Endometrial microvascular endothelial cells (primary cell): ENCODE results near the gene GALNS. TPM values are rescaled to one million over a fixed set of nuclear protein-coding genes. Genes with fewer than 3 reads are reported as not detected.
"Not testable (repeated sequence)": the region's sequence is repeated elsewhere in the genome, so short reads cannot be mapped to it uniquely, and the experiment has no call there.

Experiments
- in situ Hi-C: cut with HindIII; loops from 2 replicates; pipeline ENCODE4 v1.10.0; 2017; ENCODE audit warnings: low sequenced_read_pairs, low pct_unique_long_range_greater_than_20kb; ENCODE audit errors: inconsistent ontology term
- total RNA-seq: library from RNA; depleted of rRNA; stranded (reverse); fragments of >200 nt; gene quantifications from one replicate; pipeline ENCODE4 v1.2.3, GENCODE V29; 2015; ENCODE audit errors: inconsistent ontology term

The GALNS gene
- total RNA-seq, 1 donor from 2014 or later, result 34.7 TPM

DNA sequence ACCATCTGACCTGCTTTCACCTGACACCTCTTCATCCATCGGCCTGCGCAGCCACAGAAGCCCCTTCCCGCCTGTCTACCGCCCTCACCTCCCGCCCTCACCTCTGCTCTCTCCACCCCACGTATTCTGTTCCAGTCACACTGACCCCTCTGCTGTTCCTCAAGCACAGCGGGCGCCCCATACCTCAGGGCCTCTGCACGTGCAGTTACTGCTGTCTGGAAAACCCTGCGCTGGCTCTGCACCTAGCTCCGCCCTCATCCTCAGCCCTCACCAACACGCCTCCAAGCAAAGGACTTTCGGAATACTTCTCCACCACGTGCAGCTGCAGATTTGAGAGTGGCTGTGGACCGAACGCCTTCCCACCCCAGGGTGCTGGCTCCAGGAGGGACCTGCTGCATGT lies 34.3 kb upstream of the GALNS start:
- in situ Hi-C loops, result no loop called here

DNA sequence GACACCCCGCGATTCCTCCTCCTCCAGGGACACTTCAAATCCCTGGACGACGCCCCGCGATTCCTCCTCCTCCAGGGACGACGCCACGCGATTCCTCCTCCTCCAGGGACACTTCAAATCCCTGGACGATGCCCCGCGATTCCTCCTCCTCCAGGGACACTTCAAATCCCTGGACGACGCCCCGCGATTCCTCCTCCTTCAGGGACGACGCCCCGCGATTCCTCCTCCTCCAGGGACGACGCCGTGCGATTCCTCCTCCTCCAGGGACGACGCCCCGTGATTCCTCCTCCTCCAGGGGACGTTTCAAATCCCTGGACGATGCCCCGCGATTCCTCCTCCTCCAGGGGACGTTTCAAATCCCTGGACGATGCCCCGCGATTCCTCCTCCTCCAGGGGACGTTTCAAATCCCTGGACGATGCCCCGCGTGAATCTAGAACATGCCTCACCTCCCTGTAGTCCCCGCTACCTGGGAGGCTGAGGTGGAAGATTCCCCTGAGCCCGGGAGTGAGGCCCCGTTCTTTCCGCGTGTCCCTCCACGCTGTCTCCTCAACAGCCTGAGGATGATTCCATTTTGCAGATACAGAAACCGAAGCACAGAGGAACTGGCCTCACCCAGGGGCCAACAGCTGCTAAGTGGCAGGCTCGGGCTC lies 33.1 kb upstream of the GALNS start:
- in situ Hi-C loops, result not testable (repeated sequence)

DNA sequence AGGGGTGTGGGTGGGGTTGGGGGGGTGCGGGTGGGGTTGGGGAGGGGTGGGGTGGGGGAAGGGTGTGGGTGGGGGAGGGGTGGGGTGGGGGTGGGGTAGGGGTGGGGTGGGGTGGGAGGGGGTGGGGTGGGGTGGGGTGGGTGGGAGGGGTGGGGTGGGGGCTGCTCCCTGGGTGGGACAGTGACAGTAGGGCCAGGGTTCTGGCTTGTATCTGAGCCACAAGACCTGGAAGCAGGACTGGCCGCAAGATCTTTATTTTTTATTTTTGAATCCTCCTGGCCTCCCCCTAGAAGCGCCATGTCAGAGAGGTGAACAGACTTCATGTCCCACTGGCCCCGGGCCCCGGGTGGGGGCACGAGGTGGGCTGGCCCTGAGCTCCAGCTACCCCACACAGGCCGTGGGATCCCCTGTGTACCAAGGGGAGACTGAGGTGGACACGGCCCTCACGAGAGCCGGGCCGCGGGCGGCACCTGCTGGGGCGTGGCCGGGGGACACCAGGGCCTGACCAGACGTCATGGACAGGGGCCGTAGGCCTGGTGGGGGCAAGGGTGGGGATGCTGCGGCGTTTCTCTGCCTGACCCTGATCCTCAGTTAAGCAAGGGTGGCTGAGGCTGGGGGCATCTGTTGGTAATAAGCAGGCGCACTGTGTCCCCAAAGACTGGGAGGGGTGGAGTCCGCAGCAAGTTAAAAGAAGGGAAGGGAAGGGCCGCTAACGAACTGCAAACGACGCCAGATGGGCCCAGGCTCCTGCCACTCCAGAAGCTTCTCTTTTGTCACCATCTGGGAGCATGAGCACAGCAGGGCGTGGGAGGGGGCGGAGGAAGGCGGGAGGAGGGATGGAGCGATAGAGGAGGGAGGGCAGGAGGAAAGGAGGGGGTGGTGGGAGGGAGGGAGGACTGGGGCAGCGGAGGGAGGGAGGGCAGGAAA lies 32.0 kb upstream of the GALNS start:
- in situ Hi-C loops, result no loop called here

DNA sequence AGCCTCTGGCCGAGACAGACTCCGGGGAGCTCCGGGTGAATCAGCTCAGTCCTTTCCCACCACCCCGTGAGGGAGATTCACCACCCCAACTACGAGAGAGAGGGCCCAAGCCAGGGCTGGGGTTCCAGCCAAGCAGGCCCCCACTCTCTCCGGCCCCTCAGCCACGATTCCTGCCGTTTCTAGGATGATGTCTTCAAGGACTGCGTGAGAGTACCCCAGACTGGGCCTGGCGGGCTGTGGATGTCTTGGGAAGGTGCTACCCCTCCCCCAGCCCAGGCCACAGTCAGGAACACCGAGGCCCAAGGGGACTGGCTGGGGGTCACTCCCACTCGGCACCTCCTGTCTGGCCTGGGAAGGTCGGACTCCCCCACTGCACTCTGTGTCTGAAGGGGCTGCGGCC lies 31.3 kb upstream of the GALNS start:
- in situ Hi-C loops, result no loop called here

DNA sequence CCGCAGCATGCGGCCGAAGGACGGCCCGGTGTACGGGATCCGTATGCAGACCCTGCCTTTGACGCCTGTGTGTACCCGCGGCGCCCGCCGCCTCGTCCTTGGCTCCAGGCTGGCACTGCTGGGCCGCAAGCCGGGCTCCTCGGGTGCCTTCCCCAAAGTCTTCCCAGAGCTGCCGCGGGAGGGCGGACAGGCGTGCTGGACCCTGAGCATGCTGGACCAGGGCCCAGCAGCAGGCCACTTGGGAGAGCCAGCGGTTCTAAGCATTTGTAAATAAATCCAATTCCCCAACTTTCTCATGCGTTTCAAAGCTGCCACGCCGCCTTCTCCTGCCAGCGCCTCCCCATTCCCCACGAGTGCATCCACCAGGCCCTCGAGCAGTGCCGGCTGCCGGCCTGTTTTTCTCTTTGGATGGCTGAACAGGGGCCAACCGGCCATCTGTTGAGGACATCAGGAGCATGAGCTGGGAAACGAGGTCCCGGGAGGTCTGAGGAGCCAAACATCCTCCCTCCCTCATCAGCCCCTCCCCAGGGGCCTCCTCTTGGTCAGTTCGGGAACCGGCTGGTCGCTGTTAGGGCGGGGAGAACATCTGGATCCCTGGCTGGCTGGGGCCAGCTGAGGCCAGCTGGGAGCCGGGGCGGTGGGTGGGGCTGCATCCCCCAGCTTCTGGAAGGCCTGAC lies 30.2 kb upstream of the GALNS start:
- in situ Hi-C loops, result no loop called here

DNA sequence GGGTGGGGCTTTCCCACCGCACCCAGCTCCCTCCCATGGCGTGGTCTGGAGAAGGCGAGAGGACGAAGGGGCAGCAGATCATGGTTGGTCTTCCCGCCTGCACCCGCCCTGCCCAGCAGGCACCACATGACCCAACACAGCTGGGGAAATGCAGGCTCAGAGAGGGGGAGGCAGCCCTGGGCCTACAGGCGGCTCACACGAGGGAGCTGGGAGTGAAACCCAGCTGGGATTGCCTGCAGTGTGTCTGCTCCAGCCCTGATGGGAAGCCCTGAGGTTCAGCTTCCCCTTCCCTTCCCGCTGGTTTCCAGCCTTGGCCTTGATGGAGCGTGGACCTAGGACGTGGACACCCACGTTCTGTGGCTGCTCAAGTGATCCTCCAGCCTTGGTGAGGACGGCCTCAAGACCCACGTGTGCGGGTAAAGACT lies 29.7 kb upstream of the GALNS start:
- in situ Hi-C loops, result no loop called here

DNA sequence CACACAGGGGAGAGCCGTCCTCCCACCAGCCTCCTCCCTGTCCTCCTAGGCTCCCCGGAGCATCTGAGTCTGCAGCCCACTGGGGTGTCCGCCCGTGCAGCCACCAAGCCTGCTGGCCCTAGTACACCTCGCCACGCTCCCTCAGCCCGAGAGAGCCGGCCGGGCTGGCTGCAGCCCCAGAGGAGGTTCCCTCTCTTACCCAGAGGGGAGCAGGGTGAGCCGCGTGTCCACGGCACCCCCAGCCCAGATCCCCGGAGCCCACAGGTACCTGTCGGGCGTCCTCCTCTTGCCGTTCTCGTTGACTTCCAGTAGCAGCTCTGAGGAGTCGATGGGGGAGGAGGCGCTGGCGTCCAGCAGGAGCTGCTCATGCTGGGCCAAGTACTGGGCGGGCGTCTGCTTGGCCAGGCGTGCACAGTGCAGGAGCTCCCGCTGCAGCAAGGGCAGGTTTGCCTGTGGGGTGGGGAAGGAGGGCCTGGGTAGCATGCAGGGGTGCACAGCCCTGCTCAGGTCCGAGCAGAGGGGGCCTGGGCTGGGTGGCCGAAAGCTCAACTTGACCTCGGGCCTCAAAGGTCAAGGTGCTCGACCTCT lies 29.0 kb upstream of the GALNS start:
- in situ Hi-C loops, result no loop called here

DNA sequence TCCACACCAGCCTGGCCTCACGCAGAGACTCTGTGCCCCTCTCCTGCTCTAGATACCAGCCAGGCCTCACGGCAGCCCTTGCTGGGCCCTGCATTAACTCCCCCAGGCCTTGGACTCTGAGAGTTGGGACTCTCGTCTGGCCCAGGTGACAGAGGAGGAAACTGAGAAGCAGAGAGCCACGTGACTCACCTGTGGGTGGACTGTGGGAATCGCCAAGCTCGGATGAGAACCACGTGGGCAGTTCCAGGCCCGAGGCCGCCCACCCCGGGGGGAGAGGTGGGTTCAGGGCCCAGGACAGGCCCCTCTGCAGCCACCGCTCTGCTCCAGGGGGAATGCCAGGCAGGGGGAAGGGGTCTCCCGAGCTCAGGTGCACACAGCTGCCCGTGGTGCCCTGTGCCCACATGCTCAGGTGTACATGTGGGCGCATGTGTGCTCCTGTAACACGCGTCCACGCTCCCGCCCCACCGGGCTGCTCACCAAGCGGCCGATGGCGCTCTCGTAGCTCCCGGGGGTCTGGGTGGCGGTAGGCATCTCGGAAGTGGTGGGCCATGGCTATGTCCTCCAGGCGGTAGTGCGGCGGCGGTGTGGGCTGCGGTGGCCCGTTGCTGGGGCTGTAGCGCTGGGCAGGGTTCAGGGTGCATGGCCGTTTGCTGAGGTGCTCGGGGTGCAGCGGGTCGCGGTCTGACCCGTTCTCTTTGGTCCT lies 28.0 kb upstream of the GALNS start:
- in situ Hi-C loops, result no loop called here

DNA sequence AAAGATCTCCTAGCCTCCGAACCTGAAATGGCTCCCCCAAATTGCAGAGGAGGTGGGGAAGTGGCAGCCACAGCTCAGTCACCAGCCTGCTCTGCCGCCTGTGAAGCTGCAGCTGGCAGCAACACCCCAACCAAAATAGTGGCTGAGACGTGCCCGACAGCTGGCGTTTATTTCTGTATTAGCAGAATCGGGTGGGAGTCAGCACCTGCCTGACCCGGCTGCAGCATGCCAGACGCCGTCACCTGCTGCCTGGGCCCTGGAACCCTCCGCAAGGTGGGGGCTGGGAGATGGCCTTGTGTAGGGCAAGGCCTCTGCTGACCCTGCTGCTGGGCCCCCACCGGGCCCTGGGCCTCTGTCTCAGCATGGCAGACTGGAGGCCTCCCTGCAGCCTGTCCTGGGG lies 27.2 kb upstream of the GALNS start:
- in situ Hi-C loops, result no loop called here

DNA sequence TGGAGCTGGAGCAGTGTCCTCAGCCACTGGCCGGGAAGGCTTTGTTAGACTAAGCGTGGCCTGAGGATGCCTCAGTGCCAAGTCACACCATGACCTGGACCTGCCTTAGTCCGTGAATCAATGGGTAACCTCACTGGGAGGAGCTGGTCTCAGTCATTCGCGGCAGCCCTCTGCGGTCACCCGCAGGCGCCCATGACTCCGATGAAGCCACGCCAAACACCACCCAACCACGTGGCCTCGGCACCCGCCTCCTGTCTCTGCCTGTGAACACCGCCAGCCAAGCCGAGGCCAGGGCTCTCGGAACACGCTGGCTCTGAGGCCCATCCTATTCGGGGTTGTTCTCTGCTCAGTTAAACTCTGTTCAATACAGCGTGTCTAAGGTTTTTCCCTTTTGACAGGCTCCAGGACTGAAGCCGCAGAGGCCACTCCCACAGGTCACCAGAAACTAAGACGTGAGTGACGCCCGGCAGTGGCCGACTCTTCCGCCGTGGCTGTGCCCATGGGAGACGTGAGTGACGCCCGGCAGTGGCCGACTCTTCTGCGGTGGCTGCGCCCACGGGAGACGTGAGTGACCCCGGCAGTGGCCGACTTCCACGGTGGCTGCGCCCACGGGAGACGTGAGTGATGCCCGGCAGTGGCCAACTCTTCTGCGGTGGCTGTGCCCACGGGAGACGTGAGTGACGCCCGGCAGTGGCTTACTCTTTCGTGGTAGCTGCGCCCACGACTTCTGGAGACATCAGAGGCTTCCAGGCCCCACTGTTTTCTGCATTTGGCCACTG lies 26.6 kb upstream of the GALNS start:
- in situ Hi-C loops, result no loop called here

DNA sequence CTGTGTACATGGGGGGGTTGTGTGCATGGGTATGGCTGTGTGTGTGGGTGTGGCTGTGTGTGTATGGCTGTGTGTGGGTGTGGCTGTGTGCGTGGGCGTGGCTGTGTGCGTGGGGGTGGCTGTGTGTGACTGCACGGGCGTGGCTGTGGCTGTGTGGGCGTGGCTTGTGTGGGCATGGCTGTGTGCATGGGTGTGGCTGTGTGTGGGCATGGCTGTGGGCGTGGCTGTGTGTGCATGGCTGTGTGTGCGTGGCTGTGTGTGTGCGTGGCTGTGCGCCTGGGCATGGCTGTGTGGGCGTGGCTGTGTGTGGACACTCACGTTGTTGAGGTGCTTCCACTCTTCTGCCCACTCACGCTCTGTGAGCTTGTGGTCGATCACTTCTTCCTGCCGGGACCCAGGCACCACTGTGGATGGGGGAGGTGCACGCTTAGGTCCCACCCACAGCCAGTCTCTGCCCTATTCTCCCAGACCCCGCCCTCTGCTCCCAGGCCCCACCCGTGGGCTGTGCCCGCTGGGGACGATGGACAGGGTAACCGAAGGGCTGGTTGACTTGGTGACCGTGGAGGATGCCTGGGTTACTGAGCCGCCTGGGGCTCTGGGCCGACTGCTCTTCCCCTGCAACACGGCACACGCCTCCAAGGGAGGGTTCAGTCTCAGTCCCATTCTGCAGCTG lies 25.7 kb upstream of the GALNS start:
- in situ Hi-C loops, result no loop called here

DNA sequence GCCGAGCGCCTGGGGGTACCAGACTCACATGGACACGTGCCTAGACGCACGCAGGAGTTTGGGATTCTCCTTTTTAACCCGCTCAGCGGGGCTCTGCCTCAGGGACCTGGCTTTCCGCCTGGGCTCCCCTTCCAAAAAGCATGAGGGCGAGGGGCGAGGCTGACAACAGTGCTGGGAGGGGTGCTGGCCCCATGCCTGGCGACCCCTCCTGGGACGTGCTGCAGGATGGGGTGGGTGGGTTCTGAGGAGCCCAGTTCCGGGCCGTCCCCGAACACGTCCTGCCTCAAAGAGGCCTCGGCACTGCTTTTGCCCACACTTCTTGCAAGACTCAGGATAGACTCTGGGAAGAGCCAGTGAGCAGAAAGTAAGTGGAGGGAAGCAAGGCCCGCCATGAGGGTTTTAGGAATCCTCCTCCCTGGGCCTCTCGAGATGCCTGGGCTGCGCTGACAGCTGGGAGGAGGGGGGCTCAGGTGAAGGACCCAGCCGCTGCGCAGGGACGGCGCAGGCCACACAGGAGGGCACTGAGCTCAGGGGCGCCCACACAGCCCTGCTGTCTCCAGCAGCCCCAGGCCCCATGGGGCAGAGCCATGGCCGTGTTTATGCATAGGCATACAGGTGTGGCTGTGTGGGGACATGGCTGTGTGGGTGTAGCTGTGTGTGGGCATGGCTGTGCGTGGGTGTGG lies 25.1 kb upstream of the GALNS start:
- in situ Hi-C loops, result no loop called here

DNA sequence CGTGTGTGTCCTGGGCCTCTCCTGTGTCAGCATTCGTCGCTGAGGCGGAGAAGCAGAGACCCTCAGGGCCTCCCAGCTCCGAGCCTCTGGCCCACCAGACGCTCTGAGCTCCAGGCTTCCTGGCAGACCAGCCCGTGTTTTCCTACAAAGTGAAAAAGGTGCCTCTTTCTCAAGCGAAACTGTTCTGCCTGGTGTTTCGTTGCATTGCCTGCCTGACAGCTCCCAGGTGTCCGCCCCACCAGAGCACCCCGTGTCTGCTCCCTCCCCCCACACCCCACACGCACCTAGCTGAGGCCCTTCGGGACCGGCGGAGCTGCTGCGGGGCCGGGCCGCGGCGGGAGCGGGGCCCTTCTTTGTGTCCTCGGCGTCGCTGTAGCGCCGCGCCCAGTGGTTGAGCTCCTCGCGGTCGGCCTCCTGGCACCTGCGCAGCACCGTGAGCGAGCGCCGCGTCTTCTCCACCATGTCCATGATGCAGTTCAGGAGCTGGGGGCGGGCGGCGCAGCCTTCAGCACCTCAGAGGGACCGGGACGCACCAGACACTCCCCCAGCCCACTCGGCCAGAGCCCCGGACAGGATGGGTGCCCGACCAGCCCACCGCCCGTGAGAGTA lies 24.4 kb upstream of the GALNS start:
- in situ Hi-C loops, result no loop called here

DNA sequence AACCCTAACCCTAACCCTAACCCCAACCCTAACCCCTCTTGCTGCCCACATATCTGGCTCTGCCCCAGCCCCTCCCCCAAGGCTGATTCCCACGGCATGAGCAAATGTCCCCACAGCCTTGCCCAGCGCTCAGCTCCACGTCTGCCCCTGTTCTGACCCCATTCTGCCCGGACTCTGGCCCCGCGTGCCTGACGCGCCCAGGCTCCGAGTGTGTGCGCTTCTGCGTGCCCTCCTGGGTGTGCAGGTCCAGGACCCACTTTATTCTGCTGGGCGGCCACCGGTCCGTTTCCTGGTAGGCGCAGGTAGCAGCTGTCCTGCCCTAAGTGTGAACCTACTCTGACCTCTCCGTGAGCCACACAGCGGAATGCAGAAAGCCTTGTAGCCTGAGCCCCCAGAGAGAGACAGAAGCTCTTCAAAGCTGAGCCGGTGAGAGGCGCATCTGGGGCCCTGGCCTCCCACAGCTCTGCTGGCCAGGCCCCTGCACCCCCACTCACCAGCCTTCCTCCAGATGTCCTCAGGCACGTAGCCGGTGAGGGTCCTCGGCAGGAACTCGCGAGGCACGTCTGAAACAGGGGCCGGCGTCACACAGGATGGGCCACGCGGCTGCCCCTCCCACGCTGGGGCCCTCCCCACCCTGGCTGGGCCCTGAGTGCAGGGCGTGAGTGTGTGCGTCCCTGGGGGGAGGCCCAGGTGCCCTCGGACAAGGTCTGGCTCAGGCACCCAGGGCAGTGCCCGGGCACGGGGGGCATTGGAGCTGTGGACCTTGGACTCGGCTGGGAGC lies 23.7 kb upstream of the GALNS start:
- in situ Hi-C loops, result no loop called here

DNA sequence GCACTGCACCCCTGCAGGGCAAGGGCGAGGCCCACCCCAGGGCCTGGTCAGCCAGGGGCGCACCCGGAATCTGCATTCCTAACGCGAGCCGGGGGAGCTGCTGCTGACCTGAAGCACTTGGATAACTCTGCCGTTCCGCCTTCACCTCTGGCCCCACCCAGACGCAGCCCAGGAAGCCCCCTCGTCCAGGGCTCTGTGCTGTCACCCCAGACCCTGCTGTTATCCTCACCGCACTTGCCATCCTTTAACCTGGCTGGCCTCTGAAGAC lies 23.0 kb upstream of the GALNS start:
- in situ Hi-C loops, result no loop called here
